Endodermal cell (in vitro differentiated cells): ENCODE results near the gene BAIAP2. TPM values are rescaled to one million over a fixed set of nuclear protein-coding genes. Genes with fewer than 3 reads are reported as not detected.

Experiments used
- DNase-seq: peaks from one replicate; pipeline ENCODE4 v3.0.0-alpha.2; 2017
- H3K27ac ChIP-seq: 2 replicates; pipeline ENCODE4 v1.5.1; 2013; ENCODE audit warnings: mild to moderate bottlenecking, low read depth, low read length, moderate library complexity
- H3K27me3 ChIP-seq: 2 replicates; pipeline ENCODE4 v1.6.1; 2013; ENCODE audit warnings: mild to moderate bottlenecking, low read length, moderate library complexity; ENCODE audit not compliant: insufficient read depth, control insufficient read depth, poor library complexity, severe bottlenecking
- H3K36me3 ChIP-seq: 2 replicates; pipeline ENCODE4 v1.7.0; 2013; ENCODE audit warnings: mild to moderate bottlenecking, low read length, moderate library complexity; ENCODE audit not compliant: control insufficient read depth, insufficient read depth
- H3K4me1 ChIP-seq: one replicate; pipeline ENCODE4 v1.7.0; 2013; ENCODE audit warnings: low read length; ENCODE audit not compliant: control insufficient read depth, insufficient read depth
- H3K4me3 ChIP-seq: 2 replicates; pipeline ENCODE4 v1.5.1; 2013; ENCODE audit warnings: mild to moderate bottlenecking, low read length, moderate library complexity
- H3K9ac ChIP-seq: 2 replicates; pipeline ENCODE4 v1.6.1; 2013; ENCODE audit warnings: mild to moderate bottlenecking, low read length, moderate library complexity; ENCODE audit not compliant: poor library complexity, severe bottlenecking; ENCODE audit errors: extremely low read depth
- H3K9me3 ChIP-seq: 2 replicates; pipeline ENCODE4 v1.6.1; 2013; ENCODE audit warnings: mild to moderate bottlenecking, low read length, moderate library complexity; ENCODE audit not compliant: control insufficient read depth
- H3K27ac Mint-ChIP-seq: 2 replicates; pipeline ENCODE4 v1.8.0; 2020; ENCODE audit warnings: mixed read lengths
- H3K27me3 Mint-ChIP-seq: 2 replicates; pipeline ENCODE4 v1.8.0; 2021; ENCODE audit warnings: mild to moderate bottlenecking, mixed read lengths; ENCODE audit not compliant: insufficient read depth
- H3K36me3 Mint-ChIP-seq: 2 replicates; pipeline ENCODE4 v1.8.0; 2020; ENCODE audit warnings: low read depth, mixed read lengths
- H3K4me1 Mint-ChIP-seq: 2 replicates; pipeline ENCODE4 v1.8.0; 2020; ENCODE audit warnings: mixed read lengths
- H3K4me3 Mint-ChIP-seq: 2 replicates; pipeline ENCODE4 v1.8.0; 2020; ENCODE audit warnings: mild to moderate bottlenecking, moderate library complexity, mixed read lengths
- H3K9me3 Mint-ChIP-seq: 2 replicates; pipeline ENCODE4 v1.8.0; 2020; ENCODE audit warnings: mild to moderate bottlenecking, mixed read lengths
- WGBS, 2 experiments: methylation state at CpG; one replicate each; pipeline versions ENCODE4 v1.1.5 to v1.1.7; 2013; ENCODE audit warnings: missing lambda C conversion rate in 2 of 2, mixed read lengths in 1 of 2; ENCODE audit not compliant: insufficient coverage in 1 of 2, insufficient read length in 1 of 2; 5-methylcytosine and 5-hydroxymethylcytosine counted together
- total RNA-seq, 2 donors: library from RNA; stranded (reverse); fragmentation: NEBNext Ultra II Directional in 1 of 2; extraction: Animal tissue kit (Norgen Biotek cat#: 25700) in 1 of 2; gene quantifications; 2 replicates in 1 of 2; 3 replicates in 1 of 2; pipeline ENCODE4 v1.2.1, GENCODE V29; 2021
- TF ChIP-seq, protein P1 (sequence below): fragments of 200-600 bp; sonication (generic); conservative IDR thresholded peaks from 2 replicates; pipeline ENCODE4 v1.5.0; 2021; ENCODE audit warnings: antibody characterized with exemption, mild to moderate bottlenecking

The BAIAP2 gene
- total RNA-seq, 2 donors from 2014 or later: 24.9 to 32.7 TPM

DNA sequence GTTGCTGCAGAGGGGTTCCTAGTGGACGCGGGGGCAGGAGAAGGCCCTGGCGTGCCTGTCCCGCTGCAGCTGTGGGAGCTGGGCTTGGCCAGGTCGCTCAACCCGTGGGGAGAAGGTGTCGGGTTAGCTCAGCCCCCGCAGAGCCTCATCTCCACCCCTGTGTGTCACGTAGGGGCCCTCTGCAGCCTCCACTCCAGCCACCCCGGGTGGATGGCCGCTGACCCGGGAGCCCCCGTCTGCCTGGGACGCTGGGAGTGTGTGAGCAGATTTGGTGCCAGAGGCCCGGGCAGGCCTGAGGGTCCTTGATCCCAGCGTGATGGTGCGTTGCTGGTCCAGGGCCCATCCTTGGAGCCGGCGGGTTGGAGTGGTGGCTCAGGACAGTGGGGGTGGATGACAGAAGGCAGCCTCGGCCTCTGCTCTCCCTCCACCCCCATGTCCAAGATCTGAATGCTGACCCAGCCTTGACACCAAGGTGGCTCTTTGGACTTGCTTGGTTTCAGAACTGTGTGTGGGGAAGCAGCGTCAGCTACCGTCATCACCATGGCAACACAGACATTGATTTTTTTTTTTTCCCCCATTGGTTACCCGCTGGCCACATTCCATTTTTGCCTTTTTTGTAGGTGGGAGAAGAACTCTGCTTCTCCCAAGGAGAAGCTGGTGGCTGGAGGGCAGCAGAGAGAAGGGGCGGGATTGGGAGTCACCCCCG is 35.7 kb downstream of the BAIAP2 start:
- no peak overlapping the region for H3K4me3 Mint-ChIP-seq
- no peaks in the 10 kb centered on the region for H3K9me3 Mint-ChIP-seq
- Histone ChIP-seq H3K4me1 (no peaks in the 10 kb centered on the region), H3K9me3 (no peaks in the 10 kb centered on the region), H3K36me3 (no peaks in the 10 kb centered on the region), H3K27ac (no peak overlapping the region), H3K4me3 (no peak overlapping the region), H3K27me3 (no peaks in the 10 kb centered on the region), H3K9ac (no peak overlapping the region)
- no peak overlapping the region for H3K27ac Mint-ChIP-seq
- 92 to 93% methylated on average over 5 to 25 of the region's 25 CpGs for WGBS, 2 experiments
- no peaks in the 10 kb centered on the region for H3K27me3 Mint-ChIP-seq
- TF ChIP-seq, protein P1, sequence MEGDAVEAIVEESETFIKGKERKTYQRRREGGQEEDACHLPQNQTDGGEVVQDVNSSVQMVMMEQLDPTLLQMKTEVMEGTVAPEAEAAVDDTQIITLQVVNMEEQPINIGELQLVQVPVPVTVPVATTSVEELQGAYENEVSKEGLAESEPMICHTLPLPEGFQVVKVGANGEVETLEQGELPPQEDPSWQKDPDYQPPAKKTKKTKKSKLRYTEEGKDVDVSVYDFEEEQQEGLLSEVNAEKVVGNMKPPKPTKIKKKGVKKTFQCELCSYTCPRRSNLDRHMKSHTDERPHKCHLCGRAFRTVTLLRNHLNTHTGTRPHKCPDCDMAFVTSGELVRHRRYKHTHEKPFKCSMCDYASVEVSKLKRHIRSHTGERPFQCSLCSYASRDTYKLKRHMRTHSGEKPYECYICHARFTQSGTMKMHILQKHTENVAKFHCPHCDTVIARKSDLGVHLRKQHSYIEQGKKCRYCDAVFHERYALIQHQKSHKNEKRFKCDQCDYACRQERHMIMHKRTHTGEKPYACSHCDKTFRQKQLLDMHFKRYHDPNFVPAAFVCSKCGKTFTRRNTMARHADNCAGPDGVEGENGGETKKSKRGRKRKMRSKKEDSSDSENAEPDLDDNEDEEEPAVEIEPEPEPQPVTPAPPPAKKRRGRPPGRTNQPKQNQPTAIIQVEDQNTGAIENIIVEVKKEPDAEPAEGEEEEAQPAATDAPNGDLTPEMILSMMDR: no peak
- no peak for DNase-seq
- H3K4me1 Mint-ChIP-seq: no peaks in the 10 kb centered on the region
- H3K36me3 Mint-ChIP-seq: peaks cover 3% of the 10 kb centered on the region

DNA sequence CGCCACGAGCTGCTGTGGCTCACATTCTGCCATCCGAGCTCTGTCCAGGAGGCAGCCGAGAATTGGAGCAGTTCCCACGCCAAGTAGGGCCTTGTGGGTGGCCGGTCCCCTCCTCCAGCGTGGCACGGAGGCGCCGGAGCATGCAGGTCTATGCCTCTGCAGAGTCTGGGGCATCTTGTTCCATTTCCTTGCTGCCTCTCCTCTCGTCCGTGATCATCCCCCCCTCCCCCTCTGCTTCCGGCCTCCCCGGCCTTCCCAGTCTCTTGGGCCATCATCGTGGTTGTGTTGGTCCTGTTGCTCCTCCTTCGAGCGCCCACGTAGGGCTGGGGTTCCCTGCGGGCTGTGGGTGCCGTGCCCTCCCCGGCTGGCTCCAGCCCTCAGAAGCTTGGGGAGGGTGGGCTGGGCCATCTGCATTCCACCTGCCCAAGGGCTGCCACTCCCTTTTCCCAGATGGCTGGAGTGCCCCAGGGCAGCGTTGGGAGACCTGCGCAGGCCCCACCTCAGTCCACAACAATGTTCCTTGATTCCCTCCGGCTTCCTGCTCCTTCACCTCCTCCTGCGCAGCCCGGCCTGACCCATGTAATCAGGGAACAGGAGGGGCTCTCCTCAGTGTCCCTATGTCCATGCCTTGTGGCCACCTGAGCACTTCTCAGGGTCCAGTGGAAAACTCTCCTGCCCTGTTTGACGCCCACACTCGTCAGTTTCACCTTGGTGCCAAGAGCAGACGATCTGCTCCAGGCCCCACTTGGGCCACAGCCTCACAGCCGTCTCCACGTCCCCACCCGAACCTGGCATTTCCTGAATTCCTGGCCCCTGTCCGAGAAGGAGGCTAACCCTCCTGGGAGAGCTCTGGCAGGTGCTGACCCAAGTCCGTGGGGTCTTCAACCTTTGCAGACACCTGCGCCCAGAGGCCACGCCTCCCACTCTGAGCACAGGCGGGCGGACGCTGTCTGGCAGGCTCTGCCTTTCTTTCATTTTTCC is 37.1 kb downstream of the BAIAP2 start:
- no peaks in the 10 kb centered on the region for H3K4me1 Mint-ChIP-seq
- no peak overlapping the region for H3K4me3 ChIP-seq
- H3K36me3 ChIP-seq: no peaks in the 10 kb centered on the region
- no peaks in the 10 kb centered on the region for H3K4me1 ChIP-seq
- H3K9ac ChIP-seq: no peak overlapping the region
- no peaks in the 10 kb centered on the region for H3K9me3 ChIP-seq
- no peak overlapping the region for H3K27ac ChIP-seq
- H3K4me3 Mint-ChIP-seq: no peak overlapping the region
- no peaks in the 10 kb centered on the region for H3K9me3 Mint-ChIP-seq
- H3K36me3 Mint-ChIP-seq: peaks cover 3% of the 10 kb centered on the region
- no peak for DNase-seq
- peak overlapping the region; percentile 84 for H3K27ac Mint-ChIP-seq
- no peaks in the 10 kb centered on the region for H3K27me3 Mint-ChIP-seq
- WGBS, 2 experiments: 93% methylated on average over 30 to 39 of the region's 39 CpGs
- TF ChIP-seq, protein P1: no peak
- no peaks in the 10 kb centered on the region for H3K27me3 ChIP-seq

DNA sequence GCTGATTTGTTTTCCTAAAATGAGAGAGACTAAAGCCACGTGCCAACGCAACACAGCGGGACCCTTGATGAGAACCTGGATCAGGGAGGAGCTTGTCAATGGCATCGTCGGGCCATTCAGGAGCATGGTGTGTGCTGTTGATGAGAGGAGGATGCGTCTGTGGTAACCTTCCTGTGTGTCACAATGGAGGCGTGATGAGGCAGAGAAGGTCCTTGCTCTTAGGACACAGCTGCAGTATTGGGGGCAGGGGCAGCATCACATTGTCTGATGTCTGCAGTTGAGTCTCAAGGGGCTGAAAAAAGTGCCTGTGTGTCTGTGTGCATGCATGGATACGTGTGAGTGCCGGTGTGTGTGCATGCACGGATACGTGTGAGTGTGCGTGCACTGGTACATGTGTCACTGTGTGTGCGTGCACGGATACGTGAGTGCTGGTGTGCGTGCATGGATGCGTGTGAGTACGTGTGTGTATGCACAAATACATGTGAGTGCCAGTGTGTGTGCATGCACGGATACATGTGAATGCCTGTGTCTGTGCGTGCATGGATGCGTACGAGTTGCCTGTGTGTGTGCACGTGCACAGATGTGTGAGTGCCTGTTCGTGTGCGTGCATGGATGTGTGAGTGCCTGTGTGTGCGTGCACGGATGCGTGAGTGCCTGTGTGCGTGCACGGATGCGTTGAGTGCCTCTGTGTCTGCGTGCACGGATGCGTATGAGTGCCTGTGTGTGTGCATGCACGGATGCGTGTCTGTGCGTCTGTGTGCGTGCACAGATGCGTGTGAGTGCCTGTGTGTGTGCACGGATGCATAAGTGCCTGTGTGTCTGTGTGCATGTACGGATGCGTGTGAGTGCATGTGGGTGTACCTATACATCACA is 39.3 kb downstream of the BAIAP2 start:
- H3K4me3 Mint-ChIP-seq: no peak overlapping the region
- WGBS, 2 experiments: 94 to 97% methylated on average over 42 of the region's 42 CpGs
- no peaks in the 10 kb centered on the region for H3K27me3 ChIP-seq
- no peak overlapping the region for H3K4me3 ChIP-seq
- TF ChIP-seq, protein P1: no peak
- H3K36me3 Mint-ChIP-seq: peaks cover 3% of the 10 kb centered on the region
- H3K9me3 Mint-ChIP-seq: no peaks in the 10 kb centered on the region
- no peak overlapping the region for H3K27ac Mint-ChIP-seq
- H3K9ac ChIP-seq: no peak overlapping the region
- H3K27me3 Mint-ChIP-seq: no peaks in the 10 kb centered on the region
- no peaks in the 10 kb centered on the region for H3K4me1 ChIP-seq
- H3K27ac ChIP-seq: peak overlapping the region; percentile 16
- DNase-seq: no peak
- no peaks in the 10 kb centered on the region for H3K4me1 Mint-ChIP-seq
- H3K36me3 ChIP-seq: no peaks in the 10 kb centered on the region
- no peaks in the 10 kb centered on the region for H3K9me3 ChIP-seq
